Prostate gland (tissue), 2 donors: Measurements from ENCODE around the gene GRB10. TPM values are rescaled to one million over a fixed set of nuclear protein-coding genes. Genes with fewer than 3 reads are reported as not detected.

ENCODE experiments used
- DNase-seq: peaks from one replicate; pipeline ENCODE4 v3.0.0-alpha.2; 2019; ENCODE audit warnings: low spot score
- H3K27ac ChIP-seq, 2 donors: fragments of 200-600 bp; sonication (generic); 2 replicates each; pipeline ENCODE4 v1.5.1; 2017 to 2019
- H3K27me3 ChIP-seq: fragments of 200-600 bp; sonication (generic); replicated peaks from 2 replicates; pipeline ENCODE4 v1.5.1; 2019; ENCODE audit not compliant: insufficient read depth
- H3K36me3 ChIP-seq, 2 donors: fragments of 200-600 bp; sonication (generic); 1 replicate in 1 of 2; 2 replicates in 1 of 2; pipeline versions ENCODE4 v1.5.1 to v1.8.1; 2017 to 2019
- H3K4me1 ChIP-seq: fragments of 200-600 bp; sonication (generic); replicated peaks from 2 replicates; pipeline ENCODE4 v1.5.1; 2019
- H3K4me3 ChIP-seq, 2 donors: fragments of 200-600 bp; sonication (generic); 2 replicates each; pipeline ENCODE4 v1.5.1; 2017 to 2019
- H3K9me3 ChIP-seq: fragments of 200-600 bp; sonication (generic); 2 replicates; pipeline ENCODE4 v1.5.1; 2017
- POLR2A ChIP-seq: fragments of 450-650 bp; IDR thresholded peaks from one replicate; pipeline ENCODE4 v1.6.1; 2016; ENCODE audit warnings: antibody characterized with exemption, mild to moderate bottlenecking
- POLR2AphosphoS5 ChIP-seq: sonication (generic); formaldehyde crosslinking; IDR thresholded peaks from one replicate; pipeline ENCODE4 v1.6.1; 2017; ENCODE audit warnings: antibody characterized with exemption
- WGBS: methylation state at CpG from one replicate; pipeline ENCODE4 v1.1.5; 2018; 5-methylcytosine and 5-hydroxymethylcytosine counted together
- intact Hi-C: fragments of 100-400 bp; cut with DNase I; formaldehyde crosslinking; loops from one replicate; pipeline ENCODE4 v1.14.2; 2022
- total RNA-seq, 2 donors: library from RNA; depleted of rRNA; stranded (reverse); fragments of >200 nt; gene quantifications; one replicate each; pipeline ENCODE4 v1.1.0, GENCODE V29; 2016
- TF ChIP-seq, protein P1 (sequence below), 4 experiments: fragments of 200-600 bp in 2 of 4; fragments of 450-650 bp in 2 of 4; sonication (generic) in 2 of 4; IDR thresholded peaks; 1 replicate in 3 of 4; 2 replicates in 1 of 4; pipeline ENCODE4 v1.5.1; 2016 to 2019; ENCODE audit warnings: antibody characterized with exemption in 4 of 4, mild to moderate bottlenecking in 2 of 4, moderate library complexity in 2 of 4

Gene GRB10
- total RNA-seq, 2 donors from 2014 or later, result 54.3 to 63.1 TPM

DNA sequence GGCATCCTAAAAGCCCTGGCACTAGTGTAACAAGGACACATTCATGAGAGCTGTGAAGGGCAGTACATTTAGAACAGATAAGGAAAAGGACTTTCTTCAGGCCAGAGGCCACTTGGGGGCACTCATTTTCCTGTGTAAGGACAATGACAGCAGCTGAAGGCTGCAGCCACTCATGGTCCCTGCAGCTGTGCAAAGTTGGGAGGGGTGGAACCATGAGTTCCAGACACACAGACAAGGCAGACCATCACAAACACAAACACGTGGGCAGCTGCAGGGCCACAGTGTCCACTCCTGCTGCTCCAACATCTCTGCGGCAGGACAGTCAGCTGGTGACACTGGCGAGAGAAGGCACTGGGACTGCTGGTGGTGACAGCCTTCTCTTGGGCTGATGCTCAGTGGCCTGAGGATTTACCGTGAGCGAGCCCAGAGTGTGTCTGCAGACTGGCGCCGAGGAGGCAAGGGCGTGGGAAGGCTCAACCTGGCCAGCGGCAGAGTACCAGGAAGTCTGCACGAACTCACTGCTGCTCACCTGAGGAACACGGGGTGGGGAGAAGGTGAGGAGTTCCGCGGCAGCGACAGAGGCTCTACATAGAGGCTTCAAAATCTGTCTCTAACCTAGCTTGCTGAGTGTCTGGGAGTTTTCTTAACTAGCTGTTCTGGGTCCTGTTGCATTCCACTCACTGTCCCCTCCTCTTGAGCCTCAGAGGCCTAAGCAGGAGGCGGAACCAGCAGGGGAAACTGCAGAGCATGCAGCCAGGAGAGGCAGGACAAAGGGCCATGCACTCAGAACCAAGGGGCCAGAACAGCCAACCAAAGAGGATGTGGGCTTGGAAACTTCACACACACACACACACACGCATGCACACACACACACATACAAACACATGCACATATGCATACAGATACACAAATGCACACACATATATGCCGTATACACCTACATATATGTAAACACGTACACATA lies 141.0 kb downstream of the GRB10 start:
- intact Hi-C loops, result no loop called here
- Histone ChIP-seq H3K27me3 (no peaks in the 10 kb centered on the region), H3K4me1 (no peaks in the 10 kb centered on the region), H3K36me3 (no peaks in the 10 kb centered on the region), H3K9me3 (no peaks in the 10 kb centered on the region), H3K27ac (no peak overlapping the region), H3K4me3 (no peak overlapping the region)
- DNase-seq, result no peak
- WGBS, result 84% methylated on average over 18 of the region's 18 CpGs
- no peak for TF ChIP-seq POLR2A
- TF ChIP-seq, protein P1, sequence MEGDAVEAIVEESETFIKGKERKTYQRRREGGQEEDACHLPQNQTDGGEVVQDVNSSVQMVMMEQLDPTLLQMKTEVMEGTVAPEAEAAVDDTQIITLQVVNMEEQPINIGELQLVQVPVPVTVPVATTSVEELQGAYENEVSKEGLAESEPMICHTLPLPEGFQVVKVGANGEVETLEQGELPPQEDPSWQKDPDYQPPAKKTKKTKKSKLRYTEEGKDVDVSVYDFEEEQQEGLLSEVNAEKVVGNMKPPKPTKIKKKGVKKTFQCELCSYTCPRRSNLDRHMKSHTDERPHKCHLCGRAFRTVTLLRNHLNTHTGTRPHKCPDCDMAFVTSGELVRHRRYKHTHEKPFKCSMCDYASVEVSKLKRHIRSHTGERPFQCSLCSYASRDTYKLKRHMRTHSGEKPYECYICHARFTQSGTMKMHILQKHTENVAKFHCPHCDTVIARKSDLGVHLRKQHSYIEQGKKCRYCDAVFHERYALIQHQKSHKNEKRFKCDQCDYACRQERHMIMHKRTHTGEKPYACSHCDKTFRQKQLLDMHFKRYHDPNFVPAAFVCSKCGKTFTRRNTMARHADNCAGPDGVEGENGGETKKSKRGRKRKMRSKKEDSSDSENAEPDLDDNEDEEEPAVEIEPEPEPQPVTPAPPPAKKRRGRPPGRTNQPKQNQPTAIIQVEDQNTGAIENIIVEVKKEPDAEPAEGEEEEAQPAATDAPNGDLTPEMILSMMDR (IDR thresholded peaks at IDR 0.05), result no peak
- no peak for TF ChIP-seq POLR2AphosphoS5

DNA sequence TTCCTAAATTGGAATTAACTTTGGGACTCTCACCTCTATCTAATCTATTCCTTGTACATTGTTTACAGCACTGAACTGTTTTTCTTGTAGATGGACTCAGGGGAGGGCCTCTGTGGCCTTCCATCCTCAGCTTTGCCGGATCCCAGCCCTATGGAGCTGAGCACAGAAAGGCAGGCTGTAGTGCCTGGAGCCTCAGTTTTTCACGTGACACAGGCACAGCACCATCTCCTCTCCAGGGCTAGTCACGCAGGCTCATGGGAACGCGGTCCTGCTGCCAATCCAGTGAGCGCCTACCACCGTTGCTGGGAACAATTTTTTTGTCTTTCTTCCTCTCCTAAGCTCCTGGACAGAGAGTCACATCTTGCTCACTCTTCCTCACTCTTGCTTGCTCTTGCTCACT lies 141.9 kb downstream of the GRB10 start:
- WGBS, result 96% methylated on average over 7 of the region's 7 CpGs

DNA sequence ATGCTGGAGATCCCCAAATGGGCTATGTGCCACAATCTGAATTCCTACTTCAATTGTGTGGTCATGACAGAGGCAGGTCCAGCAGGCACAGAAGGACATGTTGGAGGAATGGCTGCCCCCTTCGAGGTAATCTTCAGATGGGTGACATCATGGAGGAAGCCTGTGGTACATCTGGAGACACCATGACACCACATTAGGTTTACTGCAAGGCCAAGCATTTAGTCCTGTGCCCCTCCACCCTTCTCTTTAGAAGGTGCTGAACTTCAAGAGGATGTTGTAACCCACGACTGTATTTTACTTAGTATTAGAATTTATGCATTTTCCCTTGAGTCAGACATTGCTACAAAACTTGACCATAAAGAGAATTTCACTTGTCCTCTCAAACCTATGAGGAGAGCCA lies 142.4 kb downstream of the GRB10 start:
- H3K36me3 ChIP-seq, result no peaks in the 10 kb centered on the region
- intact Hi-C loops, result no loop called here
- no peak for DNase-seq
- H3K27me3 ChIP-seq, result no peaks in the 10 kb centered on the region
- TF ChIP-seq, protein P1 (IDR thresholded peaks at IDR 0.05), result no peak
- TF ChIP-seq POLR2AphosphoS5 (no peak), POLR2A (no peak)
- H3K4me3 ChIP-seq, result no peak overlapping the region
- H3K4me1 ChIP-seq, result no peaks in the 10 kb centered on the region
- H3K9me3 ChIP-seq, result no peaks in the 10 kb centered on the region
- no peak overlapping the region for H3K27ac ChIP-seq
- 74% methylated on average over 2 of the region's 2 CpGs for WGBS

More for the DNA sequence above, 141.9 kb downstream of the GRB10 start:
- intact Hi-C loops, result no loop called here
- no peaks in the 10 kb centered on the region for H3K27me3 ChIP-seq
- H3K27ac ChIP-seq, result no peak overlapping the region
- H3K36me3 ChIP-seq, result no peaks in the 10 kb centered on the region
- DNase-seq, result no peak
- TF ChIP-seq, protein P1 (IDR thresholded peaks at IDR 0.05), result no peak
- TF ChIP-seq POLR2AphosphoS5, result no peak
- no peak for TF ChIP-seq POLR2A
- no peaks in the 10 kb centered on the region for H3K4me1 ChIP-seq
- H3K4me3 ChIP-seq, result no peak overlapping the region
- H3K9me3 ChIP-seq, result no peaks in the 10 kb centered on the region

DNA sequence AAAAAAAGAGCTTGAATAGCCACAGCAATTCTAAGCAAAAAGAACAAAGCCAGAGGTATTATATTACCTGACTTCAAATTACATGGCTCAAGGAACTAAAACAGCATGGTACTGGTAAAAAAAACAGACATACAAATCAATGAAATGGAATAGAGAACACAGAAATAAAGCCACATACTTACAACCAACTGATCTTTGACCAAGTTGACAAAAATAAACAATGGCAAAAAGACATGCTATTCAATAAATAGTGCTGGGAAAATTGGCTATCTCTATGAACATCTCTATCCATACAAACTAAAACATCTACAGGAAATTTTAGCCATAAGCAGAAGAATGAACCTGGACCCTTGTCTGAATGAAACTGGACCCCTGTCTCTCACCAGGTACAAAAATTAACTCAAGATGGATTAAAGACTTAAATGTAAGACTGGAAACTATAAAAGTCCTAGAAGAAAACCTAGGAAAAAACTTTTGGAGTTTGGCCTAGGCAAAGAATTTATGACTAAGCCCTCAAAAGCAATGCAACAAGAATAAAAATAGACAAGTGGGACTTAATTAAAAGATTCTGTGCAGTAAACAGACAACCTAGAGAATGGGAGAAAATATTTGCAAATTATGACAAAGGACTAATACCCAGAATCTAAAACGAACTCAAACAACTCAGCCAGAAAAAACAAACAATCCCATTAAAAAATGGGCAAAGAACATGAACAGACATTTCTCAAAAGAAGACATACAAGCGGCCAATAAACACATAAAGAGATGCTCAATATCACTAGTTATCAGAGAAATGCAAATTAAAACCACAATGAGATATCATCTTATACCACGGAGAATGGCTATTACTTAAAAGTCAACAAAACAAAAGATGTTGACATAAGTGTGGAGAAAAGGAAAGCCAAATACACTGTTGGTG lies 144.7 kb downstream of the GRB10 start:
- no peaks in the 10 kb centered on the region for H3K4me1 ChIP-seq
- H3K9me3 ChIP-seq, result no peaks in the 10 kb centered on the region
- H3K27ac ChIP-seq, result no peak overlapping the region
- intact Hi-C loops, result no loop called here
- H3K36me3 ChIP-seq, result no peaks in the 10 kb centered on the region
- TF ChIP-seq, protein P1 (IDR thresholded peaks at IDR 0.05), result no peak
- no peak for TF ChIP-seq POLR2A
- TF ChIP-seq POLR2AphosphoS5, result no peak
- H3K4me3 ChIP-seq, result no peak overlapping the region
- 46% methylated on average over 3 of the region's 3 CpGs for WGBS
- no peak for DNase-seq
- no peaks in the 10 kb centered on the region for H3K27me3 ChIP-seq
